ENCODE results near the gene NFIB.

DNA sequence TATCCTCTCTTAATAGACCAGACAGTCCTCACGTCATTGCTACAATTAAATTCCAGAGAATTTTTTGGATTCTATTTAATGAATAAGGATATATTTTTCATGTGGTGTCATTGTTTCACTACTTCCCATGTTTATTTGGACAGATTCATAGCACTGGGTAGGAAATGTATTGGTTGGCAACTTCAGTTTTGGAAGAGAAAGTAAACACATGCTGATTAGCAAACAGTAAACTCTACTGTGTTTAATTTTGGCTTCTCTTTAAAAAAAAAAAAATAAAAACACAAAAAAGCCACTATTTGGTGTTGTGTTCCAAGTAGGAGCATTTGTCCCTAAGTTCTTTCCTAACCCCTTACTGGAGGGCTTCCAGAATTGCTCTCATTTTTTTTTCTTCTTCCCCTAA, 77.3 kb downstream of the NFIB start:
- TF ChIP-seq, protein P1, sequence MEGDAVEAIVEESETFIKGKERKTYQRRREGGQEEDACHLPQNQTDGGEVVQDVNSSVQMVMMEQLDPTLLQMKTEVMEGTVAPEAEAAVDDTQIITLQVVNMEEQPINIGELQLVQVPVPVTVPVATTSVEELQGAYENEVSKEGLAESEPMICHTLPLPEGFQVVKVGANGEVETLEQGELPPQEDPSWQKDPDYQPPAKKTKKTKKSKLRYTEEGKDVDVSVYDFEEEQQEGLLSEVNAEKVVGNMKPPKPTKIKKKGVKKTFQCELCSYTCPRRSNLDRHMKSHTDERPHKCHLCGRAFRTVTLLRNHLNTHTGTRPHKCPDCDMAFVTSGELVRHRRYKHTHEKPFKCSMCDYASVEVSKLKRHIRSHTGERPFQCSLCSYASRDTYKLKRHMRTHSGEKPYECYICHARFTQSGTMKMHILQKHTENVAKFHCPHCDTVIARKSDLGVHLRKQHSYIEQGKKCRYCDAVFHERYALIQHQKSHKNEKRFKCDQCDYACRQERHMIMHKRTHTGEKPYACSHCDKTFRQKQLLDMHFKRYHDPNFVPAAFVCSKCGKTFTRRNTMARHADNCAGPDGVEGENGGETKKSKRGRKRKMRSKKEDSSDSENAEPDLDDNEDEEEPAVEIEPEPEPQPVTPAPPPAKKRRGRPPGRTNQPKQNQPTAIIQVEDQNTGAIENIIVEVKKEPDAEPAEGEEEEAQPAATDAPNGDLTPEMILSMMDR (conservative IDR thresholded peaks at IDR 0.05 in 1 of 2, IDR thresholded peaks at IDR 0.05 in 1 of 2; ENCODE audit: low read depth in 1 of 2, low read length in 2 of 2): no peak
- no peak for TF ChIP-seq EZH2 (IDR thresholded peaks at IDR 0.05; ENCODE audit: low read length, missing control alignments)
